ENCODE data around the gene P3H1.
"Not testable (repeated sequence)": the region's sequence is repeated elsewhere in the genome, so short reads cannot be mapped to it uniquely, and the experiment has no call there.

Gene P3H1

DNA sequence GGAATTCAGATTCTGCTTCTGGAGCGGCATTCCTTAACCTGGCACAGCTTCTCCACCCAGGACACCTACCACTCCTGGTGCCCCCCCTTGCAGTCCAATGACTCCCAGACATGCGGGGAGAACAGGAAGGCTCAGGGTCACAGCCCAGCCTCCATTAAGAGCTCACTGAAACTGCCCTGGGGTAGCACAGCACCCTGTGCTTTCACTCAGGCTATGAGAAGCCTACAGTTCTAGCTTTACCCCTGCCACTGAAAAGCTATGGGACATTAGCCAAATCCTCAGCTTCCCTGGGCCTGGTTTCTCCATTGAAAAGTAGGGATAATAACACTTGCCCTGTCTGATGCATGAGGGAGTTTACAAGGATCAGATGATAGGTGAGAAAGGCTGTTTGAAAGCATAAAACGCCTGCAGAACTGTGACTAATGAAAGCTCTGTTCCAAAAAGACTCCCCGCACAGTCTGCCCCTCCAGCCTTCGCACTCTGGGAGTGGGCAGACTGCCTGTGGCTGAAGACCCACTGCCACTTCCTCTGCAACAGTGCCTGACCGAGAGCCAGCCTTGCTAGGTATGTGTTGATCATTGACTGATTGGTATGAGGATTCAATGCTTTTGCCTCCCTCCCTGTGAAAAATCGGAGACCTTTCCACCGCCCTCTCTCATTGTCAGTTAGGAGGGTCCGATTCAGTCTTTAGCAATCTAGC is 24.1 kb downstream of the P3H1 start:
- no peak for DNase-seq

DNA sequence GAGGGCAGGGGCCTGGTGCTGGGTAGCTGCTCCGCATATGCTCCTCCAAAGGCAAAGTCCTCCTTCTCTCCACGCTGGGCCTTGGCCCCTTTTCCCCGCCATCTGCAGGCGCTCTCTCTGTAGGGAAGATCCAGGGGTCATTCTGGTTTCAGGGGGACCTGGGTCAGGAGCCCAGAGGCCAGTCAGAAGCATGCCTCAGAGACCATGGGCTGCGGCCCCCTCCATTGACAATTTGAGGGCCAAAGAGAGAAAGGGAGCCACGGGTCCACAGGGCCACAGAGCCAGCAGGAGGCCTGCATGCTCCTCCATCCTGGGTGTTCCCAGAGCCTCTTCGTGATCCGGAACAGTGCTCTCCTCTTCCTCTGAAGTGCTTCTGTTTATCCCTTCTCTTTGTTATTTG is 24.7 kb downstream of the P3H1 start:
- DNase-seq = no peak

DNA sequence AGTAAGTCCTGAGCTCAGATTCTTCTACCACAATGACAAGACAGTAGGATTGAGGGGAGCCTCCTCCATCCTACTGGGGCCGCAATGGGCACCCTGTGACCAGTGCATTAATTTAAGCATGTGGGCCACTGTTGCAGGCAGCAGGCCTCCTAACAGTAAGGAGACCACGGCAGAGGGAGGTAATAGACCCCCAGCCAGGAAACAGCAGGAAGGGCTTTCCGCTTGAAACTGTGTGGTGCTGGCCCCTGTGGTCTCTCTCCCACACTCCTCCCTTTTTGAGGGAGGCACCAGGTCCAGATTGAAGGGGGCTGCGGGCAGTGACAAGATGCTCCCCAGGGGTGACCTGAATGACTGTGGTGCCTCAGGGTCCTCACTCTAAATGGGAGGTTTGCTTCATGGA is 25.1 kb downstream of the P3H1 start:
- no peak for DNase-seq

DNA sequence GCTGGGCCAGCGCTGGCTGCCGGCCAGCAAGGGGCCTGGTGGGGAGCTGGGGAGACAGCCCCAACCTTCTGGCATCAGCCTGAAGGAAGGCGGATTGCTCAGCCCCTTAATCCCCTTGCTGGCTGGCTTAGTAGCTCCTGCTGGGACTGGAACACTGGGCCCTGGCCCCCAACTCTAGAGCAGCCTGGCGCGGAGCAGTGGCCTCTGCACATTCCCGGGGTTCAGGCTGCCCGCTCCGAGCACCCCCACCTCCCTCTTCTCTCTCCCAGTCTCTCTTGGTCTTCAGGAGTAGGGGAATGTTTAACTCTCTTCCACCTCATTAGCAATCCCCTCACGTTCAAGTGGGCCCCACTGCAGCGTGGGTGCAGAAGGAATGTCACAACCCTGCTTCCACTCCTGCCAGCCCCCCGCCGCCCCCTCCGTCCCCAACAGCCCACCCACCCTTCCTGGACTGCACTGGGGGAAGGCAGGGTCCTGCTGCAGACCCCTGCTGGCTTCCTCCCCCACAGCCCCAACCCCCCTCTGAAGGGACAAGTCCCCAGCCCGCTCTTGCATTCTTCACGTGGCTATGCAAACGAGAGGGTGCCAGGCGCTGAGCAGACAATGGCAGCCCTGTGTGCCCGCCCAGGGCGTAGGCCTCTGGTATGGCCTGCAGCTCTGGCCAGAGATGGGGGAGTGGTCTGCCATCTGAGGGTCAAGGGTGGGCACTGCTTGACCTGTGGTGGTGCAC is 25.8 kb downstream of the P3H1 start:
- no peak for DNase-seq

DNA sequence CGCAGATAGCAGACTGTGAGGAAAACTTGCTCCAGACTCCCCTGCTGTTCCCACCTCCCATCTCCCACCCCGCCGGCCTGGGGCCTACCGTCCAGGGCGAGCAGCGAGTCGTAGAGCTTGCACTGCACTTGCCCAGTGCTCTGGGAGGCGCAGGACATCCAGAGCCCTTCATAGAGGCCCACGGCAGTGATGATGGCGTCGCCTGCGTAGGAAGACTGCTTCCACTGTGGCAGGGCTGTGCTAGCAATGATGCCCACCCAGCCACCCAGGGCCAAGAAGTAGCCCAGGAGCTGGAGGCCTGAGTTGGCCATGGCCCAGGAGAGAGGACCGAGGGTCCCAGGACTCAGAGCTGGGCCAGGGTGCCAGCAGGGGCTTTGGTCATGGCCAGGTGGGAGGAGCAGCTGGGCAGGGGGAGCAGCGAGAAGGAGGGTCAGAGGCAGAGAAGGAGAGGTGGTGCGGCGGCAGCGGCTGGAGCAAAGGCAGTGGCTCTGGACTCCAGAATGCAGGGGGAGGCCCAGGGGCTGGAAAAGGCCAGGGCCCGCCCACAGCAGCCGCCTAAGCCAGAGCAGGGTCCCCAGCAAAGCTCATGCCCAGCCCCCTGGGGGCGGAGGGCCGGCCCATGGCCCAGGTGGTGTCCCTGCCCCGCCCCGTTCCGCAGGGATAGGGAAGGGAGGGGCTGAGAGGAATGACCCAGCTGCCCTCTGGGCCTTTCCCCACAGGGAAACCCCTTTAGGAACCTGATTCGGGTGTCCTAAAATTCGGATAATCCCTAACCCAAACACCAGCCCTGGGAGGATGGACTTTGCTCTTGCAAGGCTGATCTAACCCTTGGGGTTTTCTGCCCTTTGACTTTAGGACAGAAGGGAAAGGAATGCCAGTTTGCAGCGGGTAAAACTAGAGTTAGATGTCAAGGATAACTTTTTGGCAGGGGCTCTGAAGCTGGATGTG is 26.8 kb downstream of the P3H1 start, which contains the start of gene CLDN19:
Gene CLDN19 (minus strand): TSS at position 484 of the 948 bp plus-strand sequence. CDS start 173 bp downstream, at position 311.
- DNase-seq = no peak

DNA sequence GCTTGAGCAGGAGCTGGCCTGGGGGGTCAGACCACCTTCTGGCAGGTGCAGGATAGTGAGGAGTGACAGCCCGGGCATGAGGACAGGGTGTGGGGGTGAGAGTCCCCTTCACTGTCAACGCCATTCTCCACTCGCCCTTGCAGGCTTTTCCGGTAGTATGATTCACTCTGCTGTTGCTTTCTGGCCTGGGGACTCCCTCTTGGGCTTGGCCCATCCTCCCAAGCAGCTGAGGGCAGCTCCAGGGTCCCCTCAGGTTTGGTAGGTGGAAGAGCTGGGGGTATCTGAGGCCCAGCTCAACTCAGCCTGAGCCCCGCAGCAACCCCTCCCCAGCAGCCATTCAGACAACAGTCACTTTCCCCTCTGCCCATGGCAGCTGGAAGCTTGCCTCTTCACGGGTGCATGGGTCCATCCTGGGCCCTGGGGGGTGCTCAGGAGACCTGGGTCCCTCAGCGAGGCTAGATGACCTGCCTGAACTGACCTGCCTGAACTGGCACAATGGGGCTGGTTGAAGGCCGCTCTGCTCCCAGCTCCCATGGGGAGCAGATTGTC is 28.1 kb downstream of the P3H1 start:
- no peak for DNase-seq

DNA sequence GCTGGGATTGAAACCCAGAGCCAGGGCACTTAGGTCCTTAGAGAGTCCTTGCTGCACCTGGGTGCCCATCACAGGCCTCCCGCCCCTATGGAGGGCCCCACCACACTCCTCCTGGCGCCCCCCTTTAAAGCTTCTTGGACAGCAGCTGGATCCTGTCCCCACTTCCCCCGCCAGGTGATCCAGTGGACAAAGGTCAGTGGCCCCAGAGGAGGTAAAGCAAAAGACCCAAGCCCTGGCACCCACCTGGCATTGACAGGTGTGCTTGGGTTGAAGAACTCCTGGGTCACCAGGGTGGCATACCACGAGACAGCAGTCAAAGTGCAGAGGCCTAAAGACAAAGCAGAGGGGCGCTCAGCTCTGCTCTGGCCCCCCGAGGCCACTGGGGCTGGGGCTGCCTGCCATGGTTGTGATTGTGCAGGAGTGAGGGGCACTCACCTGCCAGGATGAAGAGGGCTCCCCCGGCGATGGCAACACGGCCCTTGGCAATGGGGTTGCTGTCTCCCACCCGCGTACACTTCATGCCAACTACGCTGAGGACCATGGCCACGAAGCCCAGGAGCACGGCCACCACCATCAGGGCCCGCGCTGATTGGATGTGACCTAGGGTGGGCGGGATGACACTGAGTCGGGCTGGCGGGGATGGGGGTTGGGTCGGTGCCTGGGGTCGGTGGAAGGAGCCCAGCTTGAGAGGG is 28.7 kb downstream of the P3H1 start:
- no peak for DNase-seq

DNA sequence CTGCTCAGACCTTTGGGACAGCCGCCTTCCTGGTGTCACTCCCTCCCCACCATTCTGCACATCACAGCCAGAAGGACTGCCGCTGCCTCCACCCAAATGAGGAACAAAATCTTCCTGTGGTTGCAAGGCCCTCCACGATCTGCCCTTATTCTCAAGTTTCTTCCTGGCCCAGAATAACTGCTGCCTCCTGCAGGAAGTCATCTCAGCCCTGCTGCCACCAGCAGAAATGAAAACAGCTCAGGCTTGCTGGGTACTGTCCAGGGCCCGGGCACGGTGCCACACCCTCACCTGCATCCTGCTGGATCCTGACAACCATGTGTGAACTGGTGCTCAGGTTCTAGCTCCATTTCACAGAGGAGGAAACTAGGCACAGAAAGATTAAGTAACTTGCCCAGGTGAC is 29.6 kb downstream of the P3H1 start:
- DNase-seq = no peak

DNA sequence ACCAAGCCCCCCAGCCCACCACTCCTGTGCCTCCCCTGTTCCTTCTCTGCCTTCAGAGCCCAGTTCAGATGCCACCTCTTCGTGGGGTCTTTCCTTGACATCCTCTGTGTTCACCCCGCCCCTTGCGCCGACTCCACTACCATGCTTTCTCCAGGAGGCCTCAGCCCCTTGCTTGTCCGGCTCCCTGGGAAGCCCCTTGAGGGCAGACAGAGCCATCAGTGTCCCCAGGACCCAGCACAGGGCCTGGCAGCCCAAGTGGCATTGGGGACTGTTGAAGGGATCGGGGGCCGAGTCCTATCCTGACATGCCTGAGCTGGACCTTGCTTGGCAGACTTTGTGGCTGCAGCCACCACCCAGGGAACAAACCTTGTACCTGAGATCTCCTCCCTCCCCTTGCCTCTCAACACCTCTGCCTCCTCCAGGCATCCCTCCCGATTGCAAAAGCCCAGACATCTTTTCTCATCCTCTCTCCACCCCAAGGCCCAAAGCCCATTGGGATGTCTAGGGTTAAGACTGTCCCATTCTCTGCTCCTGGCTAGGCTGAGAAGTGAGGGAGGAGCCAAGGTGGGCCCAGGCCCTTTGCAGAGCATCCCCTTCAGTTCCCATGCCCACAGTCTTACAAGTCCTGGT is 30.1 kb downstream of the P3H1 start:
- no peak for DNase-seq

DNA sequence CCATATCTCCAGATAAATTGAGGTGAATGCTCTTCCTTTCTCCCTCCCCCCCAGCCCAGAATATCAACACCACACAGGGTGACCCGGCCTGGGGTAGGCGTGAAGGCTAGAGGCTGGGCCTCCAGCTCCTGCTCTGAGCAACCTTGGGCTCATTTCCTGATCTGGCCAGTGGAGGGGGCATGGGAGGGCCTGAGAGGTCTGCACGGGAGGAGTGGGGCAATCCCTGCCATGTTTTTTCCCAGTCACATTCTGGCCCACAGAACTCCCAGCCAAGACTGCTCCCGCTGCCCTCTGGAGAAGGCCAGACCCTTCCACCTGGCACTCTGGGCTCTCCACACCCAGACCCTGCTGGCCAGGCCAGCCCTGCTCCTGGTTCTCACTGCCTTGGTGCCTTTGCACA is 30.7 kb downstream of the P3H1 start:
- no peak for DNase-seq

DNA sequence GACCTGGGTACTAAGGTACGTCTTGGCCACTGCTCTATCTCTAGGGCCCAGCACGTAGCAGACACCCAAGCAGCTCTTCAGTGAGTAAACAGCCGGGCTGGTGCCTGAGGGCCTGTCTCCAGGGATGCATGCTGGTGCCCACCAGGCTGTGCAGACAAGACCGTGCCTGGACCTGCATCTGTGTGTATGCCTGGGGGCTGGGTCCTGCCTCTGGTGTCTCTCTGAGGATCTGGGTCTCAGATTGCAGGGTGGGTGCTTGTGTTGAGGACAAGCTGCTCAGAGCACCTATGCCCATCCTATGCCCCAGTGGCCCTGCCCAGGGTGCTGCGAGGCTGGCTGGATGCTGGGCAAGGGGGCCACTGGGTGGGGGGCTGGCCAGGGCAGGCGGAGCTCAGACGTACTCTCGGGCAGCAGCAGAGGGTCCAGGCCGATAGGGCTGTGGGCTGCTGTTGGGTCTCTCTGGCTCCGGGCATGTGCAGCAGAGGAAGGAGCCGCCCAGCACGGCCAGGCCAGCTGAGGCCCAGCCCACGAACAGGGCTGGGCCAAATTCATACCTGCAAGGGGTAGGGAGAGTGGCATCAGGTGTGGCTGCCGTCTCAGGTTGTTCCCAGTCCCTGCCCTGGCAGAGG is 31.2 kb downstream of the P3H1 start:
- DNase-seq = no peak

DNA sequence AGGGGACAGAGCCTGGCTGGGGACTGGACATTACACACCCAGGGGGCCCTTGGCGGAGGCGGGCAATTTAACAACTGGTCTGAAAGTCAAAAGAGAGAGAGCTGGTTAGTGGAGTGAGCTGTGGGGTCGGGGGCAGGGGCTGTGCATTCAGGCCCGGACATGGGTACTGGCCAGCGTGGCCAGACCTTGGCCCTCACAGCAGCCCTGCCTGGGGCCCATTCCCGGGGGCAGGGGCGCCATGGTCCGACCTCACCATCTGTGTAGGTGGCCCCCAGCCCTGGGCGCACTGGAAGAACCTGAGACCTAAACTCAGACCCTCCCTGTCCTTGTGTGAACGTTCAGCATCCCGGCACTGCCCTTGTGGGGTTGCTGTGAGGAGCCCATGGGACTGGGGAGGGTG is 31.8 kb downstream of the P3H1 start:
- no peak for DNase-seq

DNA sequence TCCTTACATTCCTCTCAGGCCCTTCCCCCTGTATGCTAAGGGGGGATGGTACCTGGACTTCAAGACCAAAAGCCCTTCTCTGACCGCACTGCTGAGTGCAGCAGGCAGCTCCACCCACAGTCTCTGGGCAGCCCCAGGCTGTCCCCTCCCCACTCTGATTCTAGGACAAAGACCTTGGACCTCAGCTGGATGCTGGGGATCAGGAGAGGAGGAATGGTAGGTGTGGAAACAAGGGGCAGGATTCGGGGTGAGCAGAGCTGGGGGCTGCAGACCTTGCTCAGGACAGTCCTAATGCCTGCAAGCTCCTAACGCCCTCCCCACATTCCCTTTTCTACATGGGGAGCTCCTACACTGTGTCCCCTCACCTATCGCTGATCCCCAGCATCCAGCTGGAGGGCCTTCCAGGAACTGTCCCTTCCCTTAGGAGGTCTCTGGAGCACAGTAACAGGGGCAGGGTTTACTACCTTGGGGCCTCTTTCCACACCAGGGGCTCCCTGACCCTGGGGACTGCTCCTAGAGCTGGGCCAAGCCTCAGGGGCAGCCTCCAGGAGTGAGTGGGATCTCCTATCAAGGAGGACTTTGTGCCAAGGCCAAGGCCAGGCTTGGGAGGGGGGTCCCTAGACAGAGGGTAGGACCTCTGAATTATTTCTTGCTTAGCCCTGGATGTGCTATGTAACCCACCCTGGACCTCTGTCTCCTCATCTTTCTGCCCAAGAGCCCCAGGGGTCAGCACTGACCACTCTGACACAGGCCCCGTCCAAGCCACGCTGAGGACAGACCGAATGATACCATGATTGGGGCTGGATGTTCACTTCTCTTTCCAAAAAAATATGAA is 32.4 kb downstream of the P3H1 start:
- no peak for DNase-seq

DNA sequence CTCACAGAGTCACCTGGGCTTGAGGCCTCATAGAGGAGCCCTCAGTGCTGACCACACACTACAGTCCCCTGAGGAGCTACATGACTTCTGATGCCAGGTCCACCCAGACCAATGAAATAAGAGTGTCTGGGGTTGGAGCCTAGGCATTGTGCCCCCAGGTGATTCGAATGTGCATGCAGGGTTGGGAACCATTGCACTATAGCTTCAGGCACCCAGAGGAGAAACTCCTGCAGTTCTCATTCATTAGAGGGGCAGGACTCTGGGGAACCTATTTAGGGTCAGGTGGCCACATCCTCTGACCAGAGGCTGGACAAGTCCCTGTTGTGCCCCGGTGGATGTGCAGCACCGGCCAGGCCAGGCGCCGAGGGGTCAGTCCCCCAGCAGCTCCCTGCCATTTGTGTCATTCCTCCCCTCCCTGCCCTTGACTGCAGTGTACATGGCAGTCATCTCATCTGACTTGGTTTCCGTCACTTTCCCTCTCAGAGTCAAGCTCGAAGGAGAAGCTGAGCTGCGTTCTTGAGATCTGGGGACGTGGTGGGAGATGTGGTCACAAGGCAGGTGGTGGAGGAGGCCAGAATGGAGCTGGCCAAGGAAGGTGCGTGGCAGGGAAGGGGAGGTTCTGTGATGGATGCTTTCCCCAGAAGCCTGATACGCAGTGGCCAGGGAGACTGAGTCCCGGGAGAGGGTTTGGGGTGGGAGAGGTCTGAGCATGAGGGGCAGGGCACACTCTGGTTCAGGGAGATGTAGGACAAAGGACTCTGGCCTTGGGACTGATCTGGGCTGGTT is 33.2 kb downstream of the P3H1 start:
- no peak for DNase-seq

DNA sequence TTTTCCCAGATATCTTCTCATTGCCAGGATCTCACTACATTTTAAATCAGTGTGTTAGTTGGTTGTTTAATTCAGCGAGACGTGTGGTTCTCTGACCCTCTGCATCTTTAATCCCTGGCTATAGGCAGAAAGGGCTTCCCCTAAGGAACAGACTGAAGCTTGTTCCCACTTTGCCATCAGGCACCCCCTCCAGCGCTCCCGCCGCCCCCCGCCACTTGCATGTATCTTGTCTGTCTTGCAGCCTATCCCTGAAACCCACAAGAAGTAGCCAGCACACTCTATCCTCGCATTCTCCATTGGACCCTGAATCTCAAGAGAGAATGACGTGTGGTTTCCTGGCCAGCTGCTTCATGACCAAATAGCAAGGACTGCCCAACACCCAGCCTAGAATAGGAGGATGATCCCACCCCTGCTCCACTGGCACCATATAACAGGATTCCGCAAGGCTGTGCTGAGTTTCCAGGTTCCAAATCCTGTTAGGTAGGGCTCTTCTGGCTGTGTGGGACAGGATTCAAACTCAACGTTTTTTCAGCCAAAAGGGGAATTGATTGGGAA is 34.6 kb downstream of the P3H1 start:
- DNase-seq = peak; percentile 23

DNA sequence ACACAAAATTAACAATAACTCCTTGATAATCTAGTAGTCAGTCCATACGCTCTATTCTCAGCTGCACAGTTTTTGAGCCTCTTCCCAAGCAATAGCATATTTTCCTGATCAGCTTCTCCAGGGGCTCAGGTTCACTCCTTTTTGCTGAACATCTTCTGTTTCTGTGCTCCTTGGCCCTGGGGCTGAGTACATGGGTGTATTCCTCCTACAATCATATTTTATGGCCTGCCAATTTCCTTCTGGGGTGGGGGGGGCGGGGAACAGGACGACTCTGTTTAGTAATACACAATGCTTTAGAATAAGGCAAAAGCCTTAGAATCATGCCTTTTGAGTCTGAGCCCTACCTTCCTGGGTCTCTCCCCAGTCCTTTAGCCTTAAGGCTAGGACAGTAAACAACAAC is 35.2 kb downstream of the P3H1 start:
- DNase-seq = no peak

DNA sequence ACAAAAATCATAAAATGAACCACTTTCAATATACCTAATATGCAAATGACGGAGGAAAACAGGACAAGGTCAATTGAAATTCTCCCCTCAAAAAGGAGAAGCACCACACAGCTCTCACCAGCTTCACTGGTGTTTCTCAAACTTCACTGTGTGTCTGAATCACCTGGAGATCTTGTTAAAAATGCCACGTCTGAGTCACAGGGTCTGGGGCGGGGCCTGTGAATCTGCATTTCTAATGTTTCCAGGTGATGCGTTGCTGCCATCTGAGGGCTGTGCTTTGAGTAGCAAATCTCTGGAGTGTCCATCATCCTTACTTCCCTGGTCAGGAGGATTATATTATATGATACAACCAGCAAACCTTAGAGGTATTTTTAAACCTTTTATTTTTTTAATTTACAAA is 35.8 kb downstream of the P3H1 start:
- peak; percentile 66 for DNase-seq

DNA sequence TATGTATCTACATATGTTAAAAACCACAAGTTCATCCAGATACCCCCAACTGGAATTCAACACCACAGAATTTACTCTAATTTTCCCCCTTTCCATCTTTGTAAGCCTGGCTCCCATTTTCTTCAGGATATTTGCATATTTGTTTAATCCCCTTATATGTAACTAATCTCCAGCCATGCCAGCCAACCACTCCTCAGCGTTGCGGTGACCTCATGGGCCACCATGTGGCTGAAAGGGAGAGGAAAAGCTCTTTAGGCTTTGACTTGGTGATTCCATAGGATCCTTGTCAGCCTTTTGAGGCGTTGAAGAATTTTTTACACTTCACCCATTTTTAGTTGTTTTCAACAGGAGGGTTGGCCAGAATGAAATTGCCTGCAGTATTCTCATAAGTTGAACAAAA is 36.8 kb downstream of the P3H1 start:
- DNase-seq = peak; percentile 42

DNA sequence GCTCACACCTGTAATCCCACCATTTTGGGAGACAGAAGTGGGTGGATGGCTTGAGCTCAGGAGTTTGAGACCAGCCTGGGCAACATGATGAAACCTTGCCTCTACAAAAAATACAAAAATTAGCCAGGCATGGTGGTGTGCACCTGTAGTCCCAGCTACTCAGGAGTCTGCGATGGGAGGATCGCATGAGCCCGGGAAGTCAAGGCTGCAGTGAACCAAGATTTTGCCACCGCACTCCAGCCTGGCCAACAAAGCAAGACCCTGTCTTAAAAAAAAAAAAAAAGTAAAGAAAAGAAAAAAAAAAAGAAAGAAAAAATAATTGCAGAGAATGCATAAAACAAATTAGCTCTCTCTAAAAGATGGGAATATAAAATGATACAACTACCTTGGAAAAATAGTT is 41.0 kb downstream of the P3H1 start:
- not testable (repeated sequence) for DNase-seq
